ENCODE results near the gene ADGRD2. TPM values are rescaled to one million over a fixed set of nuclear protein-coding genes. Genes with fewer than 3 reads are reported as not detected.

Gene ADGRD2
- total RNA-seq, 4 donors from 2014 or later, result not detected

DNA sequence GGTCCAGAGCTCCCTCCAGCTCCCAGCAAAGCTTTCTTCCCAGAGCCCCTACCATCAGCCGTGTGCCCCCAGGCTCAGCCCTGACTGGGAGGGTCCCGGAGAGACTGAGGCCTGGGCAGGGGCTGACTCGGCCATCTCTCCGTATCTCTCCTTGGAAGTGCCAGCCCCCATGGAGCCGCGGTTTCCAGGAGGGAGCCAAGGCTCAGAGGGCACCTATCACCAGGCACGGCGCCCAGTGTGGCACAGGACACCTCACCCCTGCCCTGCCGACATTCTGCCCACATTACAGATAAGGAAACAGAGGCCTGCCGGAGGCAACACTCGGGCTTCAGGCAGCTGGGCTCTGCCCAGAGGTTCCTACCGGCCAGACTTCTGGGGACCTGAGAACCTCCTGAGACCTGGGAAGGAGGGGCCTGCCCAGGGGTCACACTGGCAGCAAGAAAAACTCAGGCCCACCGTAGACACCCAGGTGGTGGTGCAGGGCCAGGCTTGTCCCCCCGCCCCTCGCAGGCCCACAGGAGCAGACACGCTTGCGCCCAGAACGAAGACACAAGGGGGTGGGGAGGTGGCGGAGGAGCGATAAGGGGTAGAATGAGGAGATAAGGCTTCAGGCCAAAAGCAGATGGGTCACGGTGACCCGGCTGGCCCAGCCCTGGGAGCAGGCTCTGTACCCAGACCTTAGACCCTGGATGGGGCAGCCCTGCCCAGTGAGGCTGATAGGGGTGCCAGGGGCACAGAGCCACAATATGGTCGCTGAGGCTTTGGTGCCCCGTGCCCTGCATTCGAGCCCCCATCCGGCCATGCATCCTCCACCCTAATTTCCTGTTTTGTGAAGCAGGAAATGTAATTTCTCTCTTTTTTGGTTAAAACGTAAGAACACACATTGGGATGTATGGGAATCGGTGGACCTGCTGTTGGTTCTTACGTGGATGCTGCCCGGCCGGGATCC is 45.1 kb downstream of the ADGRD2 start:
- Histone ChIP-seq H3K27me3 (peaks cover 0 to 38% of the 10 kb centered on the region in 2 donors), H3K4me1 (no peaks in the 10 kb centered on the region), H3K4me3 (no peak overlapping the region), H3K9me3 (no peaks in the 10 kb centered on the region), H3K27ac (no peak overlapping the region), H3K36me3 (no peaks in the 10 kb centered on the region)
- TF ChIP-seq POLR2A (IDR thresholded peaks at IDR 0.05) (no peak), EP300 (IDR thresholded peaks at IDR 0.05) (no peak)
- TF ChIP-seq, protein P1, sequence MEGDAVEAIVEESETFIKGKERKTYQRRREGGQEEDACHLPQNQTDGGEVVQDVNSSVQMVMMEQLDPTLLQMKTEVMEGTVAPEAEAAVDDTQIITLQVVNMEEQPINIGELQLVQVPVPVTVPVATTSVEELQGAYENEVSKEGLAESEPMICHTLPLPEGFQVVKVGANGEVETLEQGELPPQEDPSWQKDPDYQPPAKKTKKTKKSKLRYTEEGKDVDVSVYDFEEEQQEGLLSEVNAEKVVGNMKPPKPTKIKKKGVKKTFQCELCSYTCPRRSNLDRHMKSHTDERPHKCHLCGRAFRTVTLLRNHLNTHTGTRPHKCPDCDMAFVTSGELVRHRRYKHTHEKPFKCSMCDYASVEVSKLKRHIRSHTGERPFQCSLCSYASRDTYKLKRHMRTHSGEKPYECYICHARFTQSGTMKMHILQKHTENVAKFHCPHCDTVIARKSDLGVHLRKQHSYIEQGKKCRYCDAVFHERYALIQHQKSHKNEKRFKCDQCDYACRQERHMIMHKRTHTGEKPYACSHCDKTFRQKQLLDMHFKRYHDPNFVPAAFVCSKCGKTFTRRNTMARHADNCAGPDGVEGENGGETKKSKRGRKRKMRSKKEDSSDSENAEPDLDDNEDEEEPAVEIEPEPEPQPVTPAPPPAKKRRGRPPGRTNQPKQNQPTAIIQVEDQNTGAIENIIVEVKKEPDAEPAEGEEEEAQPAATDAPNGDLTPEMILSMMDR (IDR thresholded peaks at IDR 0.05), result no peak
- no peak for DNase-seq (ENCODE audit: low spot score in 2 of 2)
- 85 to 86% methylated on average over 31 of the region's 31 CpGs for WGBS, 2 donors

DNA sequence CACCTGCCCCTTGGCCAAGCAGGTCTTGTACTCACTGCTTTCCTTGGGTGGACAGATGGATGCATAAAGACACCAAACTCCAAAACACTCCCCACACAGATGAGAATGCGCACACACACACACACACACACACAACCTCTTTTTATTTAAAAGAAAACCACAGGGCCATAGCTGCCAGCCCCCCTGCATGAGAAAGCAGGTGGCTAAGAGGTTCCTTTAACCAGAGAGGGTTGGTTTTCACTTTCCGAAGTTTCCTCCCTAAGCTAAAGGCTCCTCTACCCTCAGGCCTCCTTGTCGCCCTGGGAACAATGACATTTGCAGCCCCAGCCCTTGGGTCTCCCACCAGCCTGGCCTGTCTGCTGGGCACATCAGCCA is 45.8 kb downstream of the ADGRD2 start:
- no peak overlapping the region for H3K4me3 ChIP-seq
- H3K9me3 ChIP-seq, result no peaks in the 10 kb centered on the region
- TF ChIP-seq, protein P1 (IDR thresholded peaks at IDR 0.05), result no peak
- no peak for TF ChIP-seq POLR2A (IDR thresholded peaks at IDR 0.05)
- no peak for TF ChIP-seq EP300 (IDR thresholded peaks at IDR 0.05)
- H3K27ac ChIP-seq, result no peak overlapping the region
- WGBS, 2 donors, result 79 to 85% methylated on average over 3 of the region's 3 CpGs
- no peak for DNase-seq (ENCODE audit: low spot score in 2 of 2)
- no peaks in the 10 kb centered on the region for H3K4me1 ChIP-seq
- peaks cover 0 to 45% of the 10 kb centered on the region in 2 donors for H3K27me3 ChIP-seq
- H3K36me3 ChIP-seq, result no peaks in the 10 kb centered on the region

DNA sequence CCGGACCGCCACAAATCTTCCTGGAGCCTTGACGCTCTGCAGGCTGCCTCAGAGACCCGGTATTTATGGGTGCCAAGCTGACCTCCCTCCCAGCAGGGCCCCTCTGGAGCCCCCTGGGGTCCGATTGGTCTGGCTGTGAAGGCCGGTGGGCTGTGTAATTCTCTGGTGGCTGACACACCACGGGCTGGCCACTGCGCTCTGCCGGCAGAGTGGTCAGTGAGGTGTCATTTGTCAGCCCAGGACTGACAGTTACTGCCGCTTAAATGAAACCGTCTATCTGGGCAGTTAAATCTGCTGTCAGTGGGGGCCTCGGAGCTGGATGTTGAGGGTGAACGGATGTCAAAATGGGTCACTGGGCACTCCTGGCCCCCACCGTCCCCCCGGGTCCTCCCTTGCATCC is 46.2 kb downstream of the ADGRD2 start:
- no peak overlapping the region for H3K4me3 ChIP-seq
- H3K27ac ChIP-seq, result no peak overlapping the region
- peaks cover 0 to 49% of the 10 kb centered on the region in 2 donors for H3K27me3 ChIP-seq
- TF ChIP-seq EP300 (IDR thresholded peaks at IDR 0.05) (no peak), POLR2A (IDR thresholded peaks at IDR 0.05) (no peak)
- TF ChIP-seq, protein P1 (IDR thresholded peaks at IDR 0.05), result no peak
- no peaks in the 10 kb centered on the region for H3K9me3 ChIP-seq
- WGBS, 2 donors, result 61 to 62% methylated on average over 13 to 15 of the region's 15 CpGs
- no peaks in the 10 kb centered on the region for H3K36me3 ChIP-seq
- H3K4me1 ChIP-seq, result no peaks in the 10 kb centered on the region
- no peak for DNase-seq (ENCODE audit: low spot score in 2 of 2)

DNA sequence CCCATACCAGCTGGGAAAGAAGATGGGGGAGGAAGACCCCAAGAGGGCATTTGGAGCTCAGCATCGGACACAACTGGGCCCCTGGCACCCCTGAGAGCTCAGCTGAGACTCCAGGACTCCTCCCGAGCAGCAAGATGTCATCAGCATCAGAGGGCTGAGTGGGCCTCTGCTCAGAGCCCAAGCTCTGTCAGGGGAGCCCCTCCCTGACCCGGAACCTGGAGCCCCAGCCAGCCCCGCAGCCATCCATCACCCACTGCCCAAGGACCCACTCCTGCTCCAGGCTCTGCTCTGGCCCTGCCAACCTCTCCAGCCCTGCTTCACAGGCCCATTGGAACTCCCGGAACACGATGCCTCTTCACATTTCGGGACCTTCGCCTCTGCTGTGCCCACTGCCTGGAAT is 47.2 kb downstream of the ADGRD2 start:
- H3K9me3 ChIP-seq, result no peaks in the 10 kb centered on the region
- H3K4me3 ChIP-seq, result no peak overlapping the region
- no peak overlapping the region for H3K27ac ChIP-seq
- no peaks in the 10 kb centered on the region for H3K4me1 ChIP-seq
- no peak for TF ChIP-seq POLR2A (IDR thresholded peaks at IDR 0.05)
- TF ChIP-seq, protein P1 (IDR thresholded peaks at IDR 0.05), result no peak
- no peak for TF ChIP-seq EP300 (IDR thresholded peaks at IDR 0.05)
- H3K36me3 ChIP-seq, result no peaks in the 10 kb centered on the region
- H3K27me3 ChIP-seq, result peaks cover 0 to 59% of the 10 kb centered on the region in 2 donors
- WGBS, 2 donors, result 85 to 87% methylated on average over 8 of the region's 8 CpGs
- DNase-seq (ENCODE audit: low spot score in 2 of 2), result no peak

DNA sequence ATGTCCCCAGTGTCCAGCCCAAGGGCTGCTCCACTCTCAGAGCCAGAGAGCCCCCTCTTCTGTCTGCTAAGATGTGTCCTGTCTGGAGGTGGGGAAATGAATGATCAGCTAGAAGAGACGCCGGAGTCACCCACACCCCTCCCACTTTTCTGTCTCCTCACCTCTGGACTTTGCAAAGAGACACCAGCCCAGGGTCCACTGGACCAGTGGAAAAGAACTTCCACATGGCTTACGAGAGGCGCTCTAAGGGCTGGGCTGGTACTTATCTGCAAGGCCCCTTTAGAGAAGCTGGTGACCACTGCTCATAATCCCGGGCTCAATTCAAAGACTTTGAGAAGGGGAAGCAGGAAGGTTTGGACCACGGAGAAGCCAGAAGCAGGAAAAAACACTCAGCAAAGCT is 47.8 kb downstream of the ADGRD2 start:
- Histone ChIP-seq H3K4me1 (peaks cover 0 to 5% (median under 1%) of the 10 kb centered on the region in 4 donors), H3K4me3 (no peak overlapping the region), H3K27me3 (peaks cover 0 to 60% of the 10 kb centered on the region in 2 donors), H3K27ac (no peak overlapping the region), H3K36me3 (no peaks in the 10 kb centered on the region), H3K9me3 (no peaks in the 10 kb centered on the region)
- TF ChIP-seq EP300 (IDR thresholded peaks at IDR 0.05), result no peak
- TF ChIP-seq, protein P1 (IDR thresholded peaks at IDR 0.05), result no peak
- no peak for TF ChIP-seq POLR2A (IDR thresholded peaks at IDR 0.05)
- 71 to 80% methylated on average over 6 of the region's 6 CpGs for WGBS, 2 donors
- DNase-seq (ENCODE audit: low spot score in 2 of 2), result no peak

All from tibial nerve (tissue), 4 donors.